Activated T-cell treated with anti-CD3 and anti-CD28 coated beads for 24 hours (primary cell): ENCODE measurements around the gene C2CD4D.

Experiments used
- DNase-seq: peaks from one replicate; pipeline ENCODE4 v3.0.0-alpha.2; 2020; ENCODE audit warnings: low read depth

C2CD4D gene

GRCh38 chr1:151834239-151834638 lies 5.4 kb downstream of the C2CD4D start:
- DNase-seq = no peak

DNA sequence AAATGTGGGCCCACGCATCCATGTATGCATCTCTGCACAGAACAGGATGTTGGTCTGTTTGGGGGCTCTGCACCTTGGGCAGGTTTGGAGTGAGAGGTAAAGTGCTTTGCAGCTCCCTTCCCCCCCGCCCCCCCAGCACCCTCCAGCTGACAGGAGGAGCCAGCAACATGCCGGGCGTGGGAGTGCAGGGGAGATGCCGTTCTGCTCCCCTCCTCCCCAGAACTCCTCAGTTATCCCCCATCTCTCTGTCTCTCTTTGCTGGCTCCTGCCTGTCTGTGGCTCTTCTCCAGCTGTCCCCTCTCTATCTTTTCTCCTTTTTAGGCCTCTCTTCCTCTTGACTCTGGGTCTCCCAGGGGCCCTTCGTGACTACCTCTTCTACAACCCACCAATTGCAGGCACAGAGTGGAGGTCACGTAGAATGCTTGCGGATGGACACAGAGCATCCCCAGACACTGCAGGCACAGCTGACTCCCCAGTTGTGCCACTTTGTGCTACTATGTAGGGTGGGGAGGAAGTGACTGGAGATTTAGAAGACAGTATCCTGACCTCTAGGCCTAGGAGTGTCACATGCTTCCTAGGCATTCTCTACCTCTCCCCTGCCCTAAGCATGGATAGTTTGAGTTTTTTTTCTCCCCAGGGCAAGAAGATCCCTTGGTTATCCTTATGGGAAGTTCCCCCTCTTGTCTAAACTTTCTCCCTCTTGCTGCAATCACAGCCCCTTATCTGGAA lies 6.3 kb downstream of the C2CD4D start:
- DNase-seq = no peak

DNA sequence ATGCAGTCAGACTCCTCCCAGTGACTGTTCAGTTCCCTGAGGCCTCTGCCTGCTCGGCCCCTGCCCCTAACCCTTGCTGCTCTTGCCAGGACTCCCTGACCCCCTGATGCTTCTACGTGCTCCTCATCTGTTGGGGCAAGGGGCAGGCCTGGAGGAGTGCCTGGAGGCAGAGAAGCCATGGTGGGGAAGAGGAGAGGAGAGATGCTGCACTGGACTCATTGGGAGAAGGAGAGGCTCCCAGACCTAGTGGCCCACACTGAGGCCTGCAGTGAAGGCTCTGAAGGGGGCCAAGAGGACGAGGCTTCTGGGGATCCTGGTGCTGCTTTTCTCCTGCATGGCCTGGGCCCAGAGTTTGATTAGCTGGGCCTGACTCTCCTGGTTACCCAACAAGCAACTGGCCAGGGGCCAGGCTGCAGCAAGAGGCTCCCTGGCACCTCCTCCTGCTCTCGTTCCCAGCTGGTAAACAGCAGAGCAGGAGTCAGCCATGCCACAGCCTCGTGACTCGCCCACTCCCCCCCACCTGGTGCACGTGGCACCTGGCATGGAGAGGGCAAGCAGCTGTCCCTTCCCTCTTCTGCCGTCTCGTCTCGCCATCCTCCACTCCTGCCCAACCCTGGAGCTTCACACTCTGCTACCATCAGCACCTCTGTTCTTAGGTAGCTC lies 7.2 kb downstream of the C2CD4D start:
- DNase-seq = no peak

DNA sequence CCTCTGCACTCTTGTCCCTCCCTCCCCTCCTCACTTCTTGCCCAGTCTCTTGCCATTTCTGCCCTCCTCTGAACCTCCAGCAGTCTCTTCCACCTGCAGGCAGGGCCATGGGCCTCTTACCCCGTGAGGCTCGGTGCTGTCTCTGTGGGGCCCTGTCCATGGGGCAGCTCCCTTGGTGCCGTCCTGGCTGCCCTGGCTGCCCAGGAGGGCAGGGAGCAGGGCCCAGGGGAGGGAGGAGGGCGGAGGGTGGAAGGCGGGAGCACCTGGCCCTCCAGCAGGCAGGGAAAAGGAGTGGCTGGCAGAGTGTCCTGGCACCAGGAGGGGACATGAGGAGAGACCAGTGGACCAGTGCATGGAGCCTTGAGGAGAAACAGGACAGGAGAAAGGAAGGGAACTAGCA lies 8.0 kb downstream of the C2CD4D start, which contains the start of gene RORC:
Gene RORC, minus strand, starts transcription at position 198 of the 400 bp plus-strand sequence. Its CDS starts 38 bp downstream, at position 160.
- DNase-seq = no peak

- no peak for DNase-seq
These were observed 8.4 kb downstream of the C2CD4D start for GRCh38 chr1:151831256-151831591.

DNA sequence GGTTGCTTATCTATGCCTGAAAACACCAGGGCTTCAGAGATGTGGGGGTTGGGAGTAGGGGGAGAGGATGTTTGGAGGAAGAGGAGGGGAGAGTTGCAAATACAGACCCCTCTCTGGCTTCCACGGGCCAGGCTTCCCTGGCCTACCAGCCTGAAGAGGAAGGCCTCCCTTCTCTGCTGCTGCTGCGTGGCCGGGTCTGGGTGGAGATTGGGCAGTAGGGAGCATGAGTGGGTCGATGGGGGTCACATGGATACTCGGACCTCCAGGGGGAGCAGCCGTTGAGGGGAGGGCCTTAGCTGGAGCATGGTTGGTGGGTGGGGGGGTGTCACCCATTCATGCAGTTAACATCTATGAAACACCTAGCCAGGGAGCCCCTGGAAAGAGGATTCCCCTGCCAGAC lies 9.6 kb downstream of the C2CD4D start:
- no peak for DNase-seq

GRCh38 chr1:151829352-151830046 lies 10.1 kb downstream of the C2CD4D start:
- no peak for DNase-seq

DNA sequence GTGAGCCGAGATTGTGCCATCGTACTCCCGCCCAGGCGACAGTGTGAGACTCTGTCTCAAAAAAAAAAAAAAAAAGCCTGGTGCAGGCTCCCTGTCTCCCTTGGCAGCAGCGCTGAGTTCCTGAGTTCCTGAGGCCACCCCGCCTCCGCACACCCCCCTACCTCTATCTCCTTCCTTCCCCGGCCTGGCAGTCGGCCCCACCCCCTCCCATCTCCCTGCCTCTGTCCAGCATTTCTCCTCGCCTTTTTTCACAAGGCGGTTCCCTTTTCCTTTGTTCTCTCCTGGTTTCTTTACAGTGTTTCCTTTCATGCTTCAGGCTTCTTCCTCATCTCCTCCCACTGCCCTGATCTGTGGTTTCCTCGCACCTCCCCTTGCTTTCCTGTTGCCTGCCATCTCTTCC lies 10.7 kb downstream of the C2CD4D start:
- no peak for DNase-seq

DNA sequence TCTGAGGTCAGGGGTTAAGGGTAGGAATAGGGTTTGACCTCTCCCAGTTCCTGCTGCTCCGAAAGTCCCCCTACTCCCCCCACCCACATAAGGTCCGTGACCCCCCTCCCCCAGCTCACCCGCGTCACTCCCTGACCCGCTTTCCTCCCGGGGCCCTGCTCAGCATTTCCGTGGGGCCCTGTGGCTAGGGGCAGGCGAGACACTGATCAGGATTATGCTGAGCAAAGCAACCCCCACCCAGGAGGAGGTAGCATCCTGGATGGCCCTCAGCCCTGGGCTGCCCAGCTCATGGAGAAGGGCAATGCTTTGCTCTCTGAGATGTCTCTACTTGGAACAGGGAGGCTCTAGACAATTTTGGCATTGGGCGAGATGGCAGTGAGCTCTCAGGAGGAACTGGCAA lies 11.8 kb downstream of the C2CD4D start:
- DNase-seq = no peak

DNA sequence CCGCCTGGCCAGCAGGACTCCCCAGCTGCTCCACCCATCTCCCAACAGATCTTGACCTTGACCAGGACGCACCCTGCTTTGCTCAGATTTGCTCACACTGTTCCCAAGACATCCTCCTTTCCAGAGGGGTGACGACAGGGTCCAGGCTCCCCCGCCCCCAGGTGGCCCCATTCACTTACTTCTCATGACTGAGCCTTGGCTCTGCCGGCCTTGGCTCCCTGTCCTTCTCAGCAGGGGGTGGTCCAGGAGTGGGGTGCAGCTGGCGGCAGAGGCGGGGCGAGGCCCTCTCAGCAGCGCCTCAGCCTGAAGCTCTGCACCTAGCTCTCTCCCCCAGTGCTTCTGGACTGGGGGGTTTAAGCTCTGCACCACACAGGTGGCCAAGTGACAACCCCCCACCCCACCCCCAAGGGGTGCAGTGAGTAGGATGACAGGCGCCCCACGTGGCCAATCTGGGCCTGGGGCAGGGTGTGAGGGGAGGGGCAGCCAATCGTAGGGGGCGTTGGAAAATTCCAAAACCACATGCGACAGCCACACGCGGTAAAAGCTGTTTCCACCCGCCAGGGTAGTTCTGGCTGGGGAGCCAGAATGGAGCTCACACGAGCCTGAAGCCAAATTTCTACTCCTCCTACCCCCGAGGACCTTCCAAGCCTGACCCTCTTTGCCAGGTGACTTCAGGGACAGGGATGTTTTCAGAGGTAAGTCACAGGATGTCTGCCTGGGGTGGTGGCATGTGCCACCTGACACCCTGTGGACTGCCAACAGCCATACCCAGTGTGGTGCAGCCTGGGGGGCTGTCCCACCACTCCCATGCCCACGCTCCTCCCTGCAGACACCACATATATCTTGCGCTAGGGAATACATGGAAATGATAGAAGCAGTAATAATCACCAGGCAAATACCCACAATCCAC lies 13.6 kb downstream of the C2CD4D start:
- no peak for DNase-seq

DNA sequence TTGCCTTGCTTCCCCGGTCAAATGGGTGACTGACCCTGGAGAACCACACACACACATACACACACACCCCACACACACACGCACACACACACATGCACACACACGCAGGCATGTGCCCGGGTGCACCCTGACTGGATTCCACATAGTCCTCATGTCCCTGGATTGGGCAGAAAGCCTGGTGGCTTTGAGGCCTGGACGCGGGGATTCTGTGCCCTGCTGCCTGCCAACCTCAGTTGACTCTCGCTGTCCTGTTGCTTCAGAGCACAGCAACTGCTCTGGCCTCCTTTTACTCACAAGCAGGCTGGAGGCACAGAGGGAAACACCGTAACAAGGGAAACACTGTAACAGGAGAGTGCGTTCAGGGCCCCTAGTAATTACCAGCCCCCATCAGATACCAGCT lies 14.4 kb downstream of the C2CD4D start:
- no peak for DNase-seq

GRCh38 chr1:151823175-151823574 lies 16.4 kb downstream of the C2CD4D start:
- DNase-seq = no peak

GRCh38 chr1:151822404-151822803 lies 17.2 kb downstream of the C2CD4D start:
- no peak for DNase-seq

DNA sequence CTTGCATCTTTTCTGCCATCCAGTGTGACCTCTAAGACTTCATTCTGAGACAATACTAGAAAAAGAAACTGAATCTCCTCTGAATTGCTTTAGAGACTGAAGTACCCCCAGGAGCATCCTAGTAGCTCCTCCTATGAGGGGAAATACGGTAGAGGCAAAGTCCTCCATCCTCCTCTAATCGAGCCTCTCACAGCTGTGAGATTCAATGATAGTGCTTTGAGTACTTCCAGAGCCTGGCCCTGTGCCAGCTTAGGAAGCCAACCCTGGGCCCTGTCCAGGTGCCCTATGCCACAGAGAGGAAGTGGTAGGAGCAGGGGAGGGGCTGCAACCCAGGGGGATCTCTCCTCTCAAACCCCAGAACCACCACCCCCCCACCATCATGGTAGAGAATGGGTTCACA lies 18.7 kb downstream of the C2CD4D start:
- DNase-seq = no peak

GRCh38 chr1:151819976-151820623 lies 19.5 kb downstream of the C2CD4D start:
- DNase-seq = no peak

- DNase-seq = no peak
These were observed 20.3 kb downstream of the C2CD4D start for GRCh38 chr1:151819227-151819835.

DNA sequence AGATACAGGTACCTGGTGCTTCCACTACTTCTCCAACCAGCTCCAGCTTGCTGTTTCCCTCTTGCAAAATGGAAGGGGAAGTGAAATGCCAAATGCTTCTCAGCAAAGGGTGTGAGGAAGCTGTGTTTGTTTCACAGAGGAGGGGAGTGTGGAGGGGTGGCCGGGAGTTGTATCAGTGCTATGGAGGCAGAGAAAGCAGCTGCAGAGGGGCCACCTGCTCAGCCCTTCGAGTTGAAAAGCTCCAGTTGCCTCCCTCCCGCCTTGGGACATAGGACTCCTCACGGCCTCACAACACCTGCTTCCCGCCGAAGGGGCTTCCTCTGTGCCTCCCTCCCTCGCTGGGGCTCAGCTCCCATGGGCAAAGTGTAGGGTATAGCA lies 22.3 kb downstream of the C2CD4D start:
- no peak for DNase-seq

DNA sequence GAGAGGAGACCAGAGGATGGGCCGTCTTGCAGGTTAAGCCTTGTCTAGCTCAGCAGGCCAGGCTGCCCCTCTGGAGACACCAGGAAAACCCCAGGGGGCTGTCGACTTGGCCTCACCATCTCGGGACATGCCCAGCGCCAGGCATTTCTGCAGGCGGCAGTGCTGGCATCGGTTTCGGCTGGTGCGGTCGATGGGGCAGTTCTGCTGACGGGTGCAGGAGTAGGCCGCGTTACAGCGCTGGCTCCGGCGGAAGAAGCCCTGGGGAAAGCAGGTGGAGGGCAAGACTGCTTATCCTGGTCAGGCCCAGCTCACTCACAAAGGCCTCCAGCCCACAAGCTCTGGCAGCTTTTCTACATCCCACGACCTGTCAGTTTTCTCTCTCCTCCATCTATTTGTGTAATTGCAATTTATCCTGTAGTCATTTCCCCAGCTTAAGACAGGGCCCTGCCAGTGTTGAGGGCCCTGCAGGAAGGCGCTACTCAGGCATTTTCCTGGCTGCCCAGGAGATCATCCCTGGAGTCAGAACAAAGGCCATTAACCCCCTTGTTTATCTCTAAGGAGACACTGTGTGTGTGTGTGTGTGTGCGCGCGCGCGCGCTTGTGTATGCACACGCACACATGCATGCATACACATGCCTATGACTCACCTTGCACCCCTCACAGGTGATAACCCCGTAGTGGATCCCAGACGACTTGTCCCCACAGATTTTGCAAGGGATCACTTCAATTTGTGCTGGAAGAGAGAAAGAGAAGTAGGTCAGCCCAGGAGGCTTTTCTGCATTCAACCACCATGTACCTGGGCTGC lies 22.9 kb downstream of the C2CD4D start:
- DNase-seq = no peak

DNA sequence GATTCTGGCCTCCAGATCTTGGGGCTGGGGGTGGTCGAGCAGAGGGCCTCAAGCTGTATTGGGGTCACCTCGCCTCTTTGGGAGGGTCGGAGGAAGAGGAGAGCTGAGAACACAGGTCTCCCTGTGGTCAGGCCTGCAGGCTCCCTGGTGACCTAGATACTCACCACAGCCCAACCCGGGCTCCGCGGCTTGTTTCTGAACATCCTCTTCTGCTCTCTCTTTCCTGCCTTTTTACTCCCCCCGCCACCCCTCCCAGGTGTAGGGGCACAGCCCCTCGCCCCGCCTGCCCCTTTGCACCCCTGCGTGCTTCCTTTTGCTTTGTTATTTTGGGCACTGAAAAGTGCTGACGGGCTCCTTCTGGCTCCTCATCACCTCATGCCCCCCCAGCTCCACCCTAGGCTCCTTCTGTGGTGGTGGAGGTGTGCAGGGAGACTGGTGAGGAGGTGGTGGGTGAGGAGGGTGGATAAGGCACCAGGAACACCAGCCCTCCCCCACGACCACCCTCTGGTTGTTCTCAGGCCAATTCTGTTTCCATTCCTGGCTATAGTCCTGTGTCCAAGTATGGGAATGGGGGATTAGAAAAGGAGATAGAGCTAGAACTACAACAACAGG lies 23.8 kb downstream of the C2CD4D start:
- DNase-seq = no peak

DNA sequence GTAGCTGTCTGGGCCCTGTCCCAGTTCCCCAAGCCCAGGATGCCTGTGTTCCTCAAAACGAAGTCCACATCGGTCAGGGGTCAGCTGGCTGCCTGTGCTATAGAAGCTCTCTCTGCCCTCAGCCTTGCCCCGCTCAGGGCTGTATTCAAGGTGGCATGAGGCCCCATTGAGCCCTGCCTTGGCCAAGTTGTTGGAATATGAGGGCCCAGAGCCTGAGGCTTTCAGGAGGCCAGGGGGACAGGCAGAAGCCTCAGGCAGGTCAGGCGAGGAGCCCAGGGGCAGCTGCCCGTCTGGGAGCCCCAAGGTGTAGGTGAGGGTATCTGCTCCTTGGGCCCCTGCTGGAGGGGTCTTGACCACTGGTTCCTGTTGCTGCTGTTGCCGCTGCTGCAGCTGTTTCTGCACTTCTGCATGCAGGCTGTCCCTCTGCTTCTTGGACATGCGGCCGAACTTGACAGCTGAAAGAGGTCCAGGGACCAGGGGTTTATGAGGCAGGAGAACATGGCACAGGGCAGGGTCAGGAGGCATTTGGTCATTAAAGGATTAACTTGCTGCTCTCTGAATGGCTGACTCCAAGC lies 24.6 kb downstream of the C2CD4D start:
- DNase-seq = no peak
